GM12865 (cell line): ENCODE results near the gene NXPH1.

Experiments used
- DNase-seq: peaks from one replicate; pipeline ENCODE4 v3.0.0; 2010; ENCODE audit warnings: low read depth
- H3K4me3 ChIP-seq: 2 replicates; pipeline ENCODE4 v1.5.1; 2011; ENCODE audit warnings: mild to moderate bottlenecking, low read depth, low read length, control low read depth
- TF ChIP-seq, protein P1 (sequence below): IDR thresholded peaks from 2 replicates; pipeline ENCODE4 v1.5.1; 2011; ENCODE audit warnings: low read length, control low read depth, low read depth, inconsistent platforms; ENCODE audit not compliant: insufficient read depth; ENCODE audit errors: missing control alignments

The NXPH1 gene

DNA sequence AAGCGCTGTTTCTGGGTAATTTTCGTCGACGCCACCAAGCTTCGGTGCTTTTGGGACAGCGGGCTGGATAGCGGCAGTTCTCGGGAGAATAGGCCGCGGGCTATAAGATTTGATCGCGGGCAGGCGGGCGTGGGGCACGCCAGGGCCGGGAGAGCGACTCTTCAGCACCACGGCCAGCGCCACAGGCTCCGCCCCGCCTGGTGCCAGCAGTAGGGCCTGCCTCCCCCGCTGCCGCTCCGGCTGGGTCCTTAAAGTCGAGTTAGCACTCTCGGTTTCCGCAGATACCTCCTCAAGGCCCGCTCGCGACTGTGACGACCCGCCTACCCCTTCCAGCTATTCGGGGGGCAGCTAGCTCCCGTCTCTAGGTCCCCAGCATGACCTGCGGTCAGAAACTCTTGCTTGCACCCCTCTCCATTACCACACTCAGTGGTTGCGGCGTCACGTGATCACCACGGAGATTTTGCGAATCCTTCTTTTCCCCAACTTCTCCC, 9.4 kb downstream of the NXPH1 start:
- TF ChIP-seq, protein P1, sequence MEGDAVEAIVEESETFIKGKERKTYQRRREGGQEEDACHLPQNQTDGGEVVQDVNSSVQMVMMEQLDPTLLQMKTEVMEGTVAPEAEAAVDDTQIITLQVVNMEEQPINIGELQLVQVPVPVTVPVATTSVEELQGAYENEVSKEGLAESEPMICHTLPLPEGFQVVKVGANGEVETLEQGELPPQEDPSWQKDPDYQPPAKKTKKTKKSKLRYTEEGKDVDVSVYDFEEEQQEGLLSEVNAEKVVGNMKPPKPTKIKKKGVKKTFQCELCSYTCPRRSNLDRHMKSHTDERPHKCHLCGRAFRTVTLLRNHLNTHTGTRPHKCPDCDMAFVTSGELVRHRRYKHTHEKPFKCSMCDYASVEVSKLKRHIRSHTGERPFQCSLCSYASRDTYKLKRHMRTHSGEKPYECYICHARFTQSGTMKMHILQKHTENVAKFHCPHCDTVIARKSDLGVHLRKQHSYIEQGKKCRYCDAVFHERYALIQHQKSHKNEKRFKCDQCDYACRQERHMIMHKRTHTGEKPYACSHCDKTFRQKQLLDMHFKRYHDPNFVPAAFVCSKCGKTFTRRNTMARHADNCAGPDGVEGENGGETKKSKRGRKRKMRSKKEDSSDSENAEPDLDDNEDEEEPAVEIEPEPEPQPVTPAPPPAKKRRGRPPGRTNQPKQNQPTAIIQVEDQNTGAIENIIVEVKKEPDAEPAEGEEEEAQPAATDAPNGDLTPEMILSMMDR: no peak
- peak; percentile 54 for DNase-seq
- H3K4me3 ChIP-seq: no peak overlapping the region

DNA sequence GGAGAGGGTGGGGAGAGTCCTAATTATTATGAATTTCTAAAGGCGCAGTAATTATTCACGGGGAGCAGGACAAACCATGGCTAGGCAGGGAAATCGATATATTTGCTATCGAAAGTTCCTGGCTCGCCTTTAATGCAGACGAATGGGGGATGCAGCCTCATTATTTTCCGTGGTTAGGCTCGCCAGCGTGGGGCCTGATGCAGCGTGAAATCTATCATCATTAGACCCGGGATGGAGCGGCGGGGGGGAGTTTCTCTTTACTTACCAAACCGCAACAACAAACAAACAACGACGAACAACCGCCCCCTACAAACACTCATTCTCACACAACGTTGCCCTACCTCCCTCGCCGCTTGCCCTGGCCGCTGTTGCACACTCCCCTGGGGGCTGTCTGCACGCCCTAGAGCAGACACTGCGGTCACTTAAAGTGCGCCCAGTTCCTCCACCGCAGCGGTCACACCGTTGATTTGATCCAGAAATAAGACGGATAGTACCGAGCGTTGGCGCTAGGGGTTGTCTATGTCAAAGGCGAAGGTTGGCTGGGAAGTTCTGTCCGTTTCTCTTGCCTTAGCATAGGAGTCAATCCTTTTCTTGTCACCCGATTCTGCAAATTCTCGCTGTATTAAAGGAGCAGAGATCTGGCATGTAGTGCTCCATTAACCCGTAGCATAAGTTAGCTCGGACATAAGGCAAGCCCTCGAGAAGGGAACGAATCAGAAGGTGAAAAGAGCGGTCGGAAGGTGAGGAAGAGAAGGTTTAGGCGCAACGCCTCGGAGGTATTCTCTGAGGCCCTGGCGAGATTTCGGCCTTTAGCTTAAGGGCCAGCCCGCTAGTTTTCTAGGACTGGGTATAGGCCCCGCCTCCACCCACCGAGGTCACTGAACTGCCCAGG, 10.4 kb downstream of the NXPH1 start:
- no peak overlapping the region for H3K4me3 ChIP-seq
- DNase-seq: no peak
- TF ChIP-seq, protein P1: no peak

DNA sequence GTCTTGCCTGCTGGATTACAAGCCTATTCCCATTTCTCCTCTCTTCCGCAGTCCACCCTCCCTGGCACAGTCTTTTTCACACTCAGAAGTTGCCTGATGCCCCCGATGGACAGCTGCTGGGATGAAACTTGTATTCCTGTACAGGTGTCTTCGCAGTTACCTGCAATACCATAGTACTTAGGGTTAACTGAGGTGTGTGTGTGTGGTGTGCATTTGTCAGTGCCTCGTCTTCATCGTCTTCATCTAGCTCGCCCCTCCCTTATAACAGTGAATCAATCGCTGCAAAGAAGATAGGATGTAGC, 11.0 kb downstream of the NXPH1 start:
- no peak overlapping the region for H3K4me3 ChIP-seq
- no peak for DNase-seq
- TF ChIP-seq, protein P1: no peak

DNA sequence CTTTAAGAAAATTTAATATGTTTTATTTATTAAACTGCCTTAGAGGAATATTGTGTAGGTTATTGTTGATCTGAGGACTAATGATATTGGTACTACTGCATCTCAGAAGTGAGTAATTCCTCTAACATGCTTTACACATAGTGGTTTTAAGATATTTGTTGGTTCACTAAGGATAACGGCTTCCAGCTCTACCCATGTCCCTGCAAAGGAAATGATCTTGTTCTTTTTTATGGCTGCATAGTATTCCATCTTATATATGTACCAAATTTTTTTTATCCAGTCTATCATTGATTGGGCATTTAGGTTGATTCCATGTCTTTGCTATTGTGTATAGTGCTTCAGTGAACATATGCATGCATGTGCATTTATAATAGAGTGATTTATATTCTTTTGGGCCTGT, 20.1 kb downstream of the NXPH1 start:
- no peak for DNase-seq
- TF ChIP-seq, protein P1: no peak
- H3K4me3 ChIP-seq: no peak overlapping the region

DNA sequence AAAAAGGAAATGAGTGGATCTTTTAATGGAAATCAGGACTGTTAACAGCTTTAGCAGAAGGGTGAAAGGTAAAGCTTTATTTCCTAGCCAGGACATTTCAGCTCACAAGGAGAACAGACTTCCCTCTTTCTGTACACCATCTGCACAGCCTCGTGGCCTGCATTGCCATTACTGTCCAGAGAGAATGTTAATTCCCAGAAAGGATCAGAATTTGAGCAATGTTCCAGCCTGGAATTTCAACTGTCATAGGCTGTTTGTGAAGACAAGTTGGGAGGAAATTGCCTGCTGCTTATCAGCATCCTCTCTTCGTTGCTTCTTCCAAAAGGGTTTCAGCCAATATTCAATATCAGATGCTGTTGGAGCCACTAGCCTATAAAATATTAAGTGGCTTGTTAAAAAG, 22.0 kb downstream of the NXPH1 start:
- no peak overlapping the region for H3K4me3 ChIP-seq
- TF ChIP-seq, protein P1: no peak
- no peak for DNase-seq

DNA sequence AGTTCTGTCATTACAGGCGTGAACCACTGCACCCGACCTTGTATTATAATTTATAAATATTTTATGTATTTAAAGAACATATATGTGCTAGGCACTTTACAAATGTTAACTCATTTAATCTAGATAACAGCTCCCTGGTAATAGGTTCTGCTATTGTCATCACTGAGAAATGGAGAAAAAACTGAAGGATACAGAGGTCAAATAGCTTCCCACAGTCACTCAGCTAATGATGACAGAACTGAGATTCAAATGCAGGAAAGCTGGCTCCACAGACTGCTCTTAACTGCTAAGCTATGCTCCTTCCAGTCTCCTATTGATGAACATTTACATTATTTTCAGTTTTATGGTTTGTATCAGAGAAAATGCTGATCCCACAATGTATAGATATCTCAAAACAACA, 28.9 kb downstream of the NXPH1 start:
- DNase-seq: no peak
- TF ChIP-seq, protein P1: no peak
- no peak overlapping the region for H3K4me3 ChIP-seq

DNA sequence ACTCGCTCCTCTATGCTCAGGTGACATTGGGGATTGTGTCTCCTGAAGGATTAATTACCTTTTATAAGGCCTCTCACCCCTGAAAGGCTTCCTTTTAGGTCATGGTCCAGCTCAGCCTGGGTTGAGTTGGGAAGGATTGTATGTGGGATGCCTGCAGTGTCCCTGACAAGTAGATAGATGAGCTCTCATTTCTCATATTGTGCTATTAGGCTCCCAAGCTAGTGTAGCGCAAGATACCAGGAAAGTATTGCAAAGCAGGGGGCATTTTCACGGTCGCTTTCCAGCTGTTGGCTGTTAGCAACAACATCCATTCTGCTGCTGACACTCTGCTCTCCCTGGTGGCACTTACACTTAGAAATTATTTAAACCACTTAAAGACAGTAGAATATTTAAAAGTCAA, 31.9 kb downstream of the NXPH1 start:
- no peak for DNase-seq
- no peak overlapping the region for H3K4me3 ChIP-seq
- TF ChIP-seq, protein P1: no peak
